GM13977 (cell line): Measurements from ENCODE around the gene NCAN.
A peak's percentile ranks its signal among the peaks of the same experiment; 100 is the strongest.

Experiments
- DNase-seq: peaks from one replicate; pipeline ENCODE4 v3.0.0; 2012; ENCODE audit warnings: low spot score
- in situ Hi-C: fragments of 300-500 bp; cut with MboI; formaldehyde crosslinking; loops from one replicate; pipeline ENCODE4 v1.12.0; 2022; ENCODE audit warnings: low sequenced_read_pairs, low pct_unique_long_range_greater_than_20kb, mixed read lengths, inconsistent platforms; ENCODE audit not compliant: unreplicated experiment
- TF ChIP-seq, protein P1 (sequence below): IDR thresholded peaks from 2 replicates; pipeline ENCODE4 v1.5.1; 2012; ENCODE audit warnings: mild to moderate bottlenecking, control low read depth; ENCODE audit not compliant: insufficient read depth; ENCODE audit errors: extremely low read depth, missing control alignments

Gene NCAN

GRCh38 chr19:19262190-19263057 is 50.7 kb downstream of the NCAN start:
- in situ Hi-C loops = no loop called here
- DNase-seq = no peak
- TF ChIP-seq, protein P1, sequence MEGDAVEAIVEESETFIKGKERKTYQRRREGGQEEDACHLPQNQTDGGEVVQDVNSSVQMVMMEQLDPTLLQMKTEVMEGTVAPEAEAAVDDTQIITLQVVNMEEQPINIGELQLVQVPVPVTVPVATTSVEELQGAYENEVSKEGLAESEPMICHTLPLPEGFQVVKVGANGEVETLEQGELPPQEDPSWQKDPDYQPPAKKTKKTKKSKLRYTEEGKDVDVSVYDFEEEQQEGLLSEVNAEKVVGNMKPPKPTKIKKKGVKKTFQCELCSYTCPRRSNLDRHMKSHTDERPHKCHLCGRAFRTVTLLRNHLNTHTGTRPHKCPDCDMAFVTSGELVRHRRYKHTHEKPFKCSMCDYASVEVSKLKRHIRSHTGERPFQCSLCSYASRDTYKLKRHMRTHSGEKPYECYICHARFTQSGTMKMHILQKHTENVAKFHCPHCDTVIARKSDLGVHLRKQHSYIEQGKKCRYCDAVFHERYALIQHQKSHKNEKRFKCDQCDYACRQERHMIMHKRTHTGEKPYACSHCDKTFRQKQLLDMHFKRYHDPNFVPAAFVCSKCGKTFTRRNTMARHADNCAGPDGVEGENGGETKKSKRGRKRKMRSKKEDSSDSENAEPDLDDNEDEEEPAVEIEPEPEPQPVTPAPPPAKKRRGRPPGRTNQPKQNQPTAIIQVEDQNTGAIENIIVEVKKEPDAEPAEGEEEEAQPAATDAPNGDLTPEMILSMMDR = no peak

GRCh38 chr19:19263886-19264487 is 52.2 kb downstream of the NCAN start:
- TF ChIP-seq, protein P1 = no peak
- in situ Hi-C loops = no loop called here
- DNase-seq = no peak

DNA sequence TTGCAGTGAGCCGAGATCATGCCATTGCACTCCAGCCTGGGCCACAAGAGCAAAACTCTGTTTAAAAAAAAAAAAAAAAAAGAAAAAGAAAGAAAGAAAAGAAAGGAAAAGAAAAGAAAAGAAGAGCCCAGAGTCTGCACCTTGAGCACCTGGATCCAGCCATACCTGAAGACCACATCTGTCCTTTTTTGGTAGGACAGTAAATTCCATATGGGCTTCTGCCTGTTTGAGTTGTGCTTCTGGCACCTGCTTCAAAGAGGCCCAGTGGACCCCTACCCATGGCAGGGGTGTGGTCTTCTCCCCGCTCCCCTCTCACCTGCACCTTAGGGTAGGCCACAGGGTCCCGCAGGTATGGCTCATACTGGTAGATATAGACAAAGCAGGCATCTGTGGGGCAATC is 55.5 kb downstream of the NCAN start:
- in situ Hi-C loops = no loop called here
- TF ChIP-seq, protein P1 = no peak
- DNase-seq = no peak

GRCh38 chr19:19268453-19269385 is 57.0 kb downstream of the NCAN start:
- DNase-seq = no peak
- TF ChIP-seq, protein P1 = no peak
- in situ Hi-C loops = no loop called here

DNA sequence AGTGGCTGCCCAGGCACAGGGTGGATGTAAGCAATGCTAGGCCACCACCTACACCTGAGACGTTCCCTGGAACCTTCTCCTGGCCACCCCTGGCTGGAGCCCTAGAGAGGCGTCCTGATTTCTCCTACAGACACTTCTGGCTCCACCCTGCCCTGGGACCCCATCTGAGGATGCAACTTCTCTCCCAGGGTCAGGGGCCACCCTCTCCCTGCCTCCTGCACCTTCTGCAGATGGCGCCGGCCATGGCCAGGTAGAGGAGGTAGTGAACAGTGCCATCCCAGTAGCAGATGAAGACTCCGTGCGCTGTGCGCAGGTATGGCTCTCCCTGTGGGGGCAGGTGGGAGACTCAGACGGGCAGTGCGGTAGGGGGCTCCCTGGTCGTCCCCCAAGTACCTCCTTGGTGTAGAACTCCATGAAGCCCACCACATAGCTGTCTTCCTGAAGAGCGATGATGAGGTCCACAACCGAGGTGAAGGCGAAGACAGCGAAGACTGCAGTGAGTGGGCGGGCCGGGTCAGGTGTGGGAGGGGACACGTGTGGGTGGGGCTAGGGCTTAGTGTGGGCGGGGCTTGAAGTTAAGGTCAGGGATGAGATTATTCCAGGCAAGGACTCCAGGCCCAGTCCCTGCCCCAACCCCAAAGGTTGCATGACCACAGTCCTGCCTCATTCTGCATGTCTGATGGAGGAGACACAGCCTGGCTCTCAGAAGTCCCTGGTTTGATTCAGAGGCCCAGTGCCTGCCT is 58.4 kb downstream of the NCAN start:
- DNase-seq = peak; percentile 19
- in situ Hi-C loops = no loop called here

More for the DNA sequence above, 58.4 kb downstream of the NCAN start:
- TF ChIP-seq, protein P1 = no peak
